ENCODE results near the gene VPS13C. TPM values are rescaled to one million over a fixed set of nuclear protein-coding genes. Genes with fewer than 3 reads are reported as not detected.

VPS13C gene
- total and polyA plus RNA-seq, 2 donors (not counting 3 experiments of a cell fraction or from before 2014, with no cell fraction given): 10.8 to 60.3 TPM

DNA sequence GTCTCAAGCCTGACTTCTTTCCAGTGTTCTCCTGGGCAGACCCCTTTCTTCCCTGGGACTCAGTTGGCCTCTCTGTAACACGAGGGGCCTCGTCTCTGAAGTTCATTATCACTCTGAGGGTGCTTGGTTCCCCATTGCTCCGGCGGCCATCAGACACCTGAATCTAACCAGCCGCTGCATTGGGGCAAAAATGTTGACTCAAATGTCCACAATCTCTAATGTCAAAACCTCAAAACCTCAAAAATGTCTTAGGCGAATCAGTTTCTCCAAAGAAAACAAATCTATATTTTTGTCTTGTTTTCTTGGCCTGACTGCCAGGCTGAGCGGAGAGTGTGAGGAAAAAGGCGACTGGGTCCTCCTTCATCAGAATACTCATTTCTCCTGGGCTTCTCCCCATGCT lies 220.7 kb downstream of the VPS13C start:
- peaks cover 4 to 5% of the 10 kb centered on the region in 2 experiments for H3K27me3 ChIP-seq (ENCODE audit: control insufficient read depth in 2 of 2, insufficient read depth in 2 of 2, low read length in 2 of 2)
- no peak overlapping the region for H2AFZ ChIP-seq (ENCODE audit: low read depth, low read length)
- no peak for FAIRE-seq
- intact Hi-C loops (cut with micrococcal nuclease) (loop anchor here (10.0 kb wide), 1 partner anchor 925 kb away; no protein-coding TSS in a partner anchor), dilution Hi-C loops (cut with MboI; ENCODE audit: extremely low pct_ligation_motif_present, low sequenced_read_pairs) (no loop called here)
- H4K20me1 ChIP-seq (replicated peaks; ENCODE audit: control insufficient read depth, extremely low read depth, insufficient read depth, low read length): no peaks in the 10 kb centered on the region
- H3K36me3 ChIP-seq (ENCODE audit: control insufficient read depth in 2 of 2, extremely low read depth in 1 of 2, insufficient read depth in 2 of 2, low read length in 2 of 2): no peaks in the 10 kb centered on the region
- no peaks in the 10 kb centered on the region for H3K9me1 ChIP-seq (replicated peaks; ENCODE audit: control insufficient read depth, extremely low read depth, insufficient read depth, low read length)
- ChIA-PET CTCF (interaction anchor here (1.5 kb wide), 1 partner anchor 41 kb away, joined by 3 read pairs; no protein-coding TSS in a partner anchor), POLR2A (no interaction called here)
- no peak for DNase-seq (ENCODE audit: low read depth, low spot score)
- H3K4me2 ChIP-seq (ENCODE audit: insufficient read depth, low read length): no peak overlapping the region
- H3K9me3 ChIP-seq (replicated peaks; ENCODE audit: control insufficient read depth, insufficient read depth, low read length): no peaks in the 10 kb centered on the region
- no peak overlapping the region for H3K4me3 ChIP-seq (replicated peaks in 1 of 3; ENCODE audit: insufficient read depth in 1 of 3, low read depth in 1 of 3, low read length in 3 of 3)
- TF ChIP-seq POLR2A (IDR thresholded peaks at IDR 0.05; ENCODE audit: low read depth, low read length) (no peak), MYC (IDR thresholded peaks at IDR 0.05; ENCODE audit: low read depth, low read length) (no peak), EZH2 (IDR thresholded peaks at IDR 0.05; ENCODE audit: borderline replicate concordance, low read depth, low read length, severe bottlenecking) (no peak), CTCF (IDR thresholded peaks at IDR 0.05; ENCODE audit: extremely low read depth in 1 of 2, insufficient read depth in 1 of 2, low read depth in 1 of 2, low read length in 2 of 2) (no peak), GATA2 (IDR thresholded peaks at IDR 0.05; ENCODE audit: insufficient read depth, insufficient read length, low read depth, low read length) (no peak), FOS (IDR thresholded peaks at IDR 0.05; ENCODE audit: borderline replicate concordance, insufficient read depth, low read length) (no peak), JUN (IDR thresholded peaks at IDR 0.05; ENCODE audit: borderline replicate concordance, insufficient read depth, insufficient read length, low read depth) (no peak), MAX (IDR thresholded peaks at IDR 0.05; ENCODE audit: insufficient read depth, insufficient read length) (no peak)
- no peak overlapping the region for H3K9ac ChIP-seq (replicated peaks; ENCODE audit: extremely low read depth, insufficient read depth, low read length)
- H3K79me2 ChIP-seq (ENCODE audit: control insufficient read depth, insufficient read depth, low read length): no peaks in the 10 kb centered on the region
- BruUV-seq (replicated peaks): no TSS peak
- no peak overlapping the region for H3K27ac ChIP-seq (ENCODE audit: insufficient read depth, low read depth, low read length)
- H3K4me1 ChIP-seq (ENCODE audit: control insufficient read depth, extremely low read depth, insufficient read depth, low read length): no peaks in the 10 kb centered on the region

Measured in endothelial cell of umbilical vein (primary cell).